Motor neuron (in vitro differentiated cells): ENCODE measurements around the gene OGDH. TPM values are rescaled to one million over a fixed set of nuclear protein-coding genes. Genes with fewer than 3 reads are reported as not detected.

Experiments
- ATAC-seq, 8 experiments: fragments of 200-7000 bp; cut with Tn5 transposase; replicated peaks in 6 of 8; 2 replicates each; pipeline ENCODE4 v1.8.0; 2021; ENCODE audit warnings: mild to moderate bottlenecking in 8 of 8, moderate library complexity in 8 of 8
- H3K27ac ChIP-seq, 2 donors: fragments of 250-450 bp; sonication (Bioruptor Pico); 2 replicates each; pipeline ENCODE4 v1.9.0; 2021; ENCODE audit warnings: antibody characterized with exemption in 2 of 2, mild to moderate bottlenecking in 2 of 2, moderate library complexity in 1 of 2
- H3K4me1 ChIP-seq, 2 donors: fragments of 250-450 bp; sonication (Bioruptor Pico); replicated peaks in 1 of 2; 2 replicates each; pipeline ENCODE4 v1.6.1; 2021; ENCODE audit warnings: antibody characterized with exemption in 2 of 2, mild to moderate bottlenecking in 2 of 2, moderate library complexity in 1 of 2
- H3K4me3 ChIP-seq, 5 donors: fragments of 250-450 bp; sonication (Bioruptor Pico); 2 replicates each; pipeline ENCODE4 v1.9.0; 2021; ENCODE audit warnings: antibody characterized with exemption in 5 of 5, mild to moderate bottlenecking in 5 of 5, moderate library complexity in 4 of 5
- WGBS, 10 experiments: fragments of 450-650 bp; shearing (Covaris generic); methylation state at CpG; one replicate each; pipeline ENCODE4 v1.0.0; 2022; 5-methylcytosine and 5-hydroxymethylcytosine counted together
- in situ Hi-C, 9 experiments: fragments of 400-800 bp; cut with MboI; loops; one replicate each; pipeline ENCODE4 v1.15.0; 2021; ENCODE audit warnings: low sequenced_read_pairs in 9 of 9, low pct_unique_long_range_greater_than_20kb in 2 of 9; ENCODE audit not compliant: unreplicated experiment in 9 of 9
- total RNA-seq, 8 experiments: library from RNA; unstranded; fragments of 300-600 nt; gene quantifications; 2 replicates each; pipeline versions ENCODE4 v1.2.3 to v1.2.4, GENCODE V29; 2022

The OGDH gene
- total RNA-seq, 8 experiments from 2014 or later, result 27.1 to 89.0 (median 39.9) TPM

- no peak for ATAC-seq
- H3K4me3 ChIP-seq, result no peak overlapping the region
- WGBS, 10 experiments, result 94 to 100% (median 100%) methylated on average over 2 to 3 of the region's 6 CpGs; no CpG with 5 or more reads in 6 of the 10 experiments
- in situ Hi-C loops, result loop anchor here in 1 of 9 experiments (25.0 kb wide), 1 partner anchor 331 kb away; no protein-coding TSS in a partner anchor
- H3K4me1 ChIP-seq, result peaks cover 4 to 5% of the 10 kb centered on the region in 2 donors
- no peak overlapping the region for H3K27ac ChIP-seq
These were observed 38.5 kb upstream of the OGDH start for GRCh38 chr7:44567884-44568283.

- no peak for ATAC-seq
- H3K27ac ChIP-seq, result no peak overlapping the region
- peaks cover 5 to 6% of the 10 kb centered on the region in 2 donors for H3K4me1 ChIP-seq
- WGBS, 10 experiments, result 20 to 100% (median 91%) methylated on average over 1 to 6 of the region's 17 CpGs; no CpG with 5 or more reads in 4 of the 10 experiments
- H3K4me3 ChIP-seq, result no peak overlapping the region
- in situ Hi-C loops, result loop anchor here in 1 of 9 experiments (25.0 kb wide), 1 partner anchor 332 kb away; no protein-coding TSS in a partner anchor
These were observed 37.5 kb upstream of the OGDH start for GRCh38 chr7:44568771-44569560.

- H3K4me1 ChIP-seq, result peaks cover 5 to 10% of the 10 kb centered on the region in 2 donors
- no peak overlapping the region for H3K27ac ChIP-seq
- 90 to 100% (median 98%) methylated on average over 1 to 7 of the region's 9 CpGs; no CpG with 5 or more reads in 3 of the 10 experiments for WGBS, 10 experiments
- no peak overlapping the region for H3K4me3 ChIP-seq
- in situ Hi-C loops, result loop anchor here in 1 of 9 experiments (25.0 kb wide), 1 partner anchor 333 kb away; no protein-coding TSS in a partner anchor
- ATAC-seq, result no peak
These were observed 36.5 kb upstream of the OGDH start for GRCh38 chr7:44569959-44570358.

- in situ Hi-C loops, result loop anchor here in 1 of 9 experiments (25.0 kb wide), 1 partner anchor 335 kb away; no protein-coding TSS in a partner anchor
- WGBS, 10 experiments, result 43 to 83% (median 69%) methylated on average over 2 to 4 of the region's 5 CpGs; no CpG with 5 or more reads in 5 of the 10 experiments
- Histone ChIP-seq H3K4me1 (peaks cover 5 to 12% of the 10 kb centered on the region in 2 donors), H3K27ac (no peak overlapping the region), H3K4me3 (peak overlapping the region; percentile 85 to 95 (median 88))
- ATAC-seq, result no peak
These were observed 33.7 kb upstream of the OGDH start for GRCh38 chr7:44572771-44573170.

- WGBS, 10 experiments, result 0 to 7% (median 0%) methylated on average over 2 to 42 of the region's 74 CpGs; no CpG with 5 or more reads in 3 of the 10 experiments
- H3K27ac ChIP-seq, result peak within 1 kb of the TSS; percentile 88 to 92
- ATAC-seq, result peak; percentile 91 to 99 (median 98)
- H3K4me1 ChIP-seq, result peaks cover 5 to 12% of the 10 kb centered on the region in 2 donors
- peak within 1 kb of the TSS; percentile 85 to 95 (median 88) for H3K4me3 ChIP-seq
- in situ Hi-C loops, result loop anchor here in 1 of 9 experiments (25.0 kb wide), 1 partner anchor 336 kb away; no protein-coding TSS in a partner anchor
These were observed 32.8 kb upstream of the OGDH start, which contains the start of gene DDX56 for GRCh38 chr7:44573464-44574286. TSS of gene DDX56 (minus strand) at chr7:44573908. CDS start at chr7:44573895, 13 bp downstream.

GRCh38 chr7:44574287-44574872 lies 32.0 kb upstream of the OGDH start:
- 0 to 80% (median 5%) methylated on average over 1 to 8 of the region's 18 CpGs; no CpG with 5 or more reads in 3 of the 10 experiments for WGBS, 10 experiments
- Histone ChIP-seq H3K4me3 (peak overlapping the region; percentile 85 to 95 (median 88)), H3K4me1 (peaks cover 5 to 12% of the 10 kb centered on the region in 2 donors), H3K27ac (peak overlapping the region; percentile 88 to 92)
- in situ Hi-C loops, result loop anchor here in 1 of 9 experiments (25.0 kb wide), 1 partner anchor 337 kb away; no protein-coding TSS in a partner anchor
- no peak for ATAC-seq

- in situ Hi-C loops, result loop anchor here in 6 of 9 experiments (25.0 kb wide), 4 partner anchors 187 to 562 kb away; partner anchors contain the start of genes H2AZ2 (in 3 of the 6) and TBRG4 (in 1 of the 6)
- no peak overlapping the region for H3K4me3 ChIP-seq
- no peak for ATAC-seq
- H3K4me1 ChIP-seq, result peaks cover 5 to 13% of the 10 kb centered on the region in 2 donors
- no peak overlapping the region for H3K27ac ChIP-seq
These were observed 31.4 kb upstream of the OGDH start for GRCh38 chr7:44575054-44575453.

- in situ Hi-C loops, result loop anchor here in 6 of 9 experiments (25.0 kb wide), 4 partner anchors 186 to 561 kb away; partner anchors contain the start of genes H2AZ2 (in 3 of the 6) and TBRG4 (in 1 of the 6)
- no peak for ATAC-seq
- 0 to 100% (median 89%) methylated on average over 1 to 2 of the region's 2 CpGs; no CpG with 5 or more reads in 2 of the 10 experiments for WGBS, 10 experiments
- Histone ChIP-seq H3K27ac (no peak overlapping the region), H3K4me3 (no peak overlapping the region), H3K4me1 (peaks cover 13 to 24% of the 10 kb centered on the region in 2 donors)
These were observed 30.2 kb upstream of the OGDH start for GRCh38 chr7:44576228-44576627.

GRCh38 chr7:44580945-44581878 lies 25.2 kb upstream of the OGDH start:
- Histone ChIP-seq H3K27ac (peak overlapping the region; percentile 87 to 92), H3K4me3 (peak overlapping the region; percentile 53 to 87 (median 74)), H3K4me1 (peaks cover 12 to 16% of the 10 kb centered on the region in 2 donors)
- ATAC-seq, result peak in 3 of 8 experiments; percentile 1 to 15 (median 10)
- in situ Hi-C loops, result loop anchor here in 6 of 9 experiments (25.0 kb wide), 4 partner anchors 181 to 556 kb away; partner anchors contain the start of genes H2AZ2 (in 3 of the 6) and TBRG4 (in 1 of the 6)
- 6 to 100% (median 49%) methylated on average over 1 to 14 of the region's 30 CpGs; no CpG with 5 or more reads in 1 of the 10 experiments for WGBS, 10 experiments

- Histone ChIP-seq H3K27ac (peak within 1 kb of the TSS; percentile 87 to 92), H3K4me1 (peaks cover 12 to 16% of the 10 kb centered on the region in 2 donors), H3K4me3 (peak within 1 kb of the TSS; percentile 53 to 87 (median 74))
- ATAC-seq, result peak; percentile 82 to 96 (median 94)
- WGBS, 10 experiments, result 0% methylated on average over 1 to 2 of the region's 71 CpGs; no CpG with 5 or more reads in 8 of the 10 experiments
- in situ Hi-C loops, result loop anchor here in 6 of 9 experiments (25.0 kb wide), 4 partner anchors 180 to 555 kb away; partner anchors contain the start of genes H2AZ2 (in 3 of the 6) and TBRG4 (in 1 of the 6)
These were observed 24.4 kb upstream of the OGDH start, which contains the start of gene TMED4 for GRCh38 chr7:44581879-44582603. TSS of gene TMED4 (minus strand) at chr7:44582231. CDS start at chr7:44582206, 25 bp downstream.
